SK-N-SH (cell line): ENCODE data around the gene MYBPH. TPM values are rescaled to one million over a fixed set of nuclear protein-coding genes. Genes with fewer than 3 reads are reported as not detected.
A peak's percentile ranks its signal among the peaks of the same experiment; 100 is the strongest.

Experiments
- CTCF ChIA-PET: fragments of 300-600, 350-600 bp; formaldehyde crosslinking; extraction: SDS; loops from one replicate; lab custom pipeline; 2021; lab: Yijun Ruan, JAX
- POLR2A ChIA-PET: fragments of 350-600 bp; sonication (Branson Sonifier 250); formaldehyde crosslinking; extraction: SDS; loops from one replicate; lab custom pipeline; 2020; ENCODE audit warnings: antibody characterized with exemption, inconsistent platforms; lab: Yijun Ruan, JAX
- DNase-seq: peaks from one replicate; pipeline ENCODE4 v3.0.0; 2012
- H2AFZ ChIP-seq: fragments of 200-600 bp; sonication (generic); 2 replicates; pipeline ENCODE4 v1.8.1; 2016; ENCODE audit warnings: antibody characterized with exemption, mild to moderate bottlenecking, low read depth
- H3F3A ChIP-seq: fragments of 200-600 bp; sonication (generic); replicated peaks from 2 replicates; pipeline ENCODE3; 2016; ENCODE audit warnings: antibody characterized with exemption, mild to moderate bottlenecking; ENCODE audit not compliant: insufficient read depth
- H3K27ac ChIP-seq, 2 experiments: fragments of 200-500 bp in 1 of 2; fragments of 200-600 bp in 1 of 2; sonication (Bioruptor generic) in 1 of 2; sonication (generic), shearing (Covaris generic) in 1 of 2; 2 replicates each; pipeline versions ENCODE4 v1.5.1 to v1.6.1; 2014 to 2016; ENCODE audit warnings: low read depth in 2 of 2, inconsistent platforms in 1 of 2, low read length in 1 of 2, mild to moderate bottlenecking in 1 of 2, mixed read lengths in 1 of 2
- H3K27me3 ChIP-seq: fragments of 200-600 bp; sonication (generic), shearing (Covaris generic); 2 replicates; pipeline ENCODE4 v1.6.1; 2016; ENCODE audit warnings: mixed run types; ENCODE audit not compliant: insufficient read depth
- H3K36me3 ChIP-seq, 2 experiments: fragments of 200-500 bp in 1 of 2; fragments of 200-600 bp in 1 of 2; sonication (Bioruptor generic) in 1 of 2; sonication (generic) in 1 of 2; replicated peaks in 1 of 2; 2 replicates each; pipeline versions ENCODE3 to v1.5.1; 2014 to 2016; ENCODE audit warnings: low read length in 1 of 2, mild to moderate bottlenecking in 1 of 2; ENCODE audit not compliant: insufficient read depth in 2 of 2, control insufficient read depth in 1 of 2
- H3K4me1 ChIP-seq, 2 experiments: fragments of 200-500 bp in 1 of 2; fragments of 200-600 bp in 1 of 2; sonication (Bioruptor generic) in 1 of 2; sonication (generic), shearing (Covaris generic) in 1 of 2; 2 replicates each; pipeline versions ENCODE4 v1.5.1 to v1.6.1; 2014 to 2016; ENCODE audit warnings: low read depth in 1 of 2, low read length in 1 of 2, mixed run types in 1 of 2; ENCODE audit not compliant: insufficient read depth in 2 of 2, control insufficient read depth in 1 of 2
- H3K4me2 ChIP-seq: fragments of 200-600 bp; sonication (generic), shearing (Covaris generic); 2 replicates; pipeline ENCODE4 v1.6.1; 2017; ENCODE audit warnings: mixed run types
- H3K4me3 ChIP-seq, 2 experiments: fragments of 200-500 bp in 1 of 2; fragments of 200-600 bp in 1 of 2; sonication (Bioruptor generic) in 1 of 2; sonication (generic), shearing (Covaris generic) in 1 of 2; 2 replicates each; pipeline versions ENCODE4 v1.5.1 to v1.8.1; 2014 to 2016; ENCODE audit warnings: low read depth in 2 of 2, inconsistent platforms in 1 of 2, low read length in 1 of 2, mild to moderate bottlenecking in 1 of 2, mixed read lengths in 1 of 2, moderate library complexity in 1 of 2
- H3K79me2 ChIP-seq: fragments of 200-600 bp; sonication (generic); 2 replicates; pipeline ENCODE4 v1.8.1; 2017; ENCODE audit warnings: mild to moderate bottlenecking; ENCODE audit not compliant: insufficient read depth
- H3K9ac ChIP-seq: fragments of 200-600 bp; sonication (generic); 2 replicates; pipeline ENCODE4 v1.6.1; 2017; ENCODE audit warnings: mixed run types
- H3K9me2 ChIP-seq: fragments of 200-600 bp; sonication (generic); 2 replicates; pipeline ENCODE4 v1.6.1; 2017; ENCODE audit warnings: mixed run types
- H3K9me3 ChIP-seq: fragments of 200-600 bp; sonication (generic); 2 replicates; pipeline ENCODE4 v1.6.1; 2017; ENCODE audit warnings: mixed run types, mild to moderate bottlenecking, moderate library complexity
- H4K20me1 ChIP-seq: fragments of 200-600 bp; sonication (generic); 2 replicates; pipeline ENCODE4 v1.6.1; 2017; ENCODE audit warnings: mild to moderate bottlenecking, mixed run types; ENCODE audit not compliant: insufficient read depth
- ELF1 ChIP-seq: IDR thresholded peaks from 2 replicates; pipeline ENCODE4 v1.4.0; 2012
- FOXJ3 ChIP-seq: sonication (generic); formaldehyde crosslinking; IDR thresholded peaks from 2 replicates; pipeline ENCODE4 v1.5.1; 2020; ENCODE audit warnings: mild to moderate bottlenecking, missing genetic modification reagents
- FOXM1 ChIP-seq: IDR thresholded peaks from 2 replicates; pipeline ENCODE4 v1.4.0; 2012; ENCODE audit warnings: low read depth, mild to moderate bottlenecking
- GABPA ChIP-seq: IDR thresholded peaks from 2 replicates; pipeline ENCODE4 v1.4.0; 2012; ENCODE audit warnings: low read depth, mild to moderate bottlenecking
- JUND ChIP-seq: IDR thresholded peaks from 2 replicates; pipeline ENCODE4 v1.4.0; 2012
- NFIC ChIP-seq: IDR thresholded peaks from 2 replicates; pipeline ENCODE4 v1.4.0; 2012; ENCODE audit warnings: borderline replicate concordance
- POLR2AphosphoS5 ChIP-seq: IDR thresholded peaks from 2 replicates; pipeline ENCODE4 v1.6.1; 2012; ENCODE audit warnings: low read depth, low read length
- RFX5 ChIP-seq: IDR thresholded peaks from 2 replicates; pipeline ENCODE4 v1.6.1; 2012; ENCODE audit warnings: mild to moderate bottlenecking, improper control_type of control experiment, low read length
- WGBS: methylation state at CpG from one replicate; pipeline ENCODE4 v1.1.6; 2017; ENCODE audit warnings: low lambda C conversion rate; 5-methylcytosine and 5-hydroxymethylcytosine counted together
- polyA plus RNA-seq, 3 experiments: library from polyadenylated mRNA; depleted of rRNA; stranded (reverse); fragments of >200 nt; gene quantifications; 2 replicates each; pipeline ENCODE4 v1.2.3, GENCODE V29; 2012
- TF ChIP-seq, protein P1 (sequence below): IDR thresholded peaks from 2 replicates; pipeline ENCODE4; 2012
- TF ChIP-seq, protein P2 (sequence below): fragments of 200-600 bp; sonication (generic); IDR thresholded peaks from 2 replicates; pipeline ENCODE4 v1.6.1; 2017; ENCODE audit warnings: antibody characterized with exemption, mild to moderate bottlenecking, moderate library complexity
- TF ChIP-seq, protein P3 (sequence below): IDR thresholded peaks from 2 replicates; pipeline ENCODE4 v1.4.0; 2012; ENCODE audit warnings: low read depth
- TF ChIP-seq, protein P4 (sequence below): IDR thresholded peaks from 2 replicates; pipeline ENCODE4 v1.4.0; 2012; ENCODE audit warnings: low read depth, borderline replicate concordance

The MYBPH gene
- polyA plus RNA-seq, 1 of the 3 experiments (the other 2 are of a cell fraction), result 0.12 TPM

DNA sequence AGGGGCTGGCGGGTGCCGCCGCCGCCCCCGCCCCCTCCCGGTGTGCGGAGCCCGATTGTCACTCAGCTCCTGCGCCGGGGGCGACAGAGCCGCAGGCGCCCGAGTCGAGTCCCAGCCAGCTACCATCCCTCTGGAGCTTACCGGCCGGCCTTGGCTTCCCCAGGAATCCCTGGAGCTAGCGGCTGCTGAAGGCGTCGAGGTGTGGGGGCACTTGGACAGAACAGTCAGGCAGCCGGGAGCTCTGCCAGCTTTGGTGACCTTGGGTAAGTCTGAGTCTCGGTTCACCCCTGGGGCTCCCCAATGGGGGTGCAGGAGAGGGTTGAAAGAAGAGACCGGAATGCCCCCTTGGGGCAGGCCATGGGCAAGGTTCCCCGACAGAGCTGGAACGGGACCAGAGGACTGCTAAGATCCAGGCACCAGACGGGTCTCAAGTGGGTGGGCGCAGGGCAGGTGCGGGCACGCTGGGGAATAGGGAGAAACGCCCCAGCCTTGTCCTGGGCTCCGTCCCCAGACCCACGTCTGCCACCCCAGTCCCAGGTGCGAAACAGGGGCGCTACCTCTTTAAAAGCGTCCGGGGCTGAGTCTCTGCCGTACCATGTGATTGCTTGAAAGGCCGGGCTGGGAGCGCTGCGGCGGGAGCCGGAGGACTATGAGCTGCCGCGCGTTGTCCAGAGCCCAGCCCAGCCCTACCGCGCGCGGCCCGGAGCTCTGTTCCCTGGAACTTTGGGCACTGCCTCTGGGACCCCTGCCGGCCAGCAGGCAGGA lies 47.8 kb downstream of the MYBPH start, which contains the start of gene ADORA1:
Gene ADORA1 (plus strand): TSS at position 61 of the 765 bp plus-strand sequence. CDS start 1,116 bp downstream, outside the sequence.
- H3K36me3 ChIP-seq, result no peaks in the 10 kb centered on the region
- ChIA-PET POLR2A (no interaction called here), CTCF (interaction anchor here (0.8 to 26.1 kb wide), 16 partner anchors 11 to 182 kb away, joined by 3 to 602 read pairs (median 6); partner anchors contain the start of gene MYBPH)
- H3K79me2 ChIP-seq, result no peaks in the 10 kb centered on the region
- no peaks in the 10 kb centered on the region for H3K9me3 ChIP-seq
- no peak within 1 kb of the TSS for H3K27ac ChIP-seq
- WGBS, result 20% methylated on average over 20 of the region's 51 CpGs
- H4K20me1 ChIP-seq, result no peaks in the 10 kb centered on the region
- H3K9ac ChIP-seq, result peak within 1 kb of the TSS; percentile 3; the same call in 1 of the 2 replicates
- H3K4me3 ChIP-seq, result peak within 1 kb of the TSS; percentile 48 to 55
- no peaks in the 10 kb centered on the region for H3K9me2 ChIP-seq
- H2AFZ ChIP-seq, result peak within 1 kb of the TSS; percentile 55; the same call in 1 of the 2 replicates
- peak within 1 kb of the TSS; percentile 54 for H3K4me2 ChIP-seq
- peaks cover 5% of the 10 kb centered on the region for H3F3A ChIP-seq
- DNase-seq, result peak; percentile 80
- no peaks in the 10 kb centered on the region; the same call in 1 of the 2 replicates for H3K27me3 ChIP-seq
- H3K4me1 ChIP-seq, result peaks cover 21 to 69% of the 10 kb centered on the region in 2 experiments
- TF ChIP-seq FOXM1 (no peak), NFIC (no peak), ELF1 (no peak), GABPA (no peak), RFX5 (no peak), FOXJ3 (CRISPR knock-in tag) (no peak), JUND (no peak), POLR2AphosphoS5 (no peak)
- TF ChIP-seq, protein P1, sequence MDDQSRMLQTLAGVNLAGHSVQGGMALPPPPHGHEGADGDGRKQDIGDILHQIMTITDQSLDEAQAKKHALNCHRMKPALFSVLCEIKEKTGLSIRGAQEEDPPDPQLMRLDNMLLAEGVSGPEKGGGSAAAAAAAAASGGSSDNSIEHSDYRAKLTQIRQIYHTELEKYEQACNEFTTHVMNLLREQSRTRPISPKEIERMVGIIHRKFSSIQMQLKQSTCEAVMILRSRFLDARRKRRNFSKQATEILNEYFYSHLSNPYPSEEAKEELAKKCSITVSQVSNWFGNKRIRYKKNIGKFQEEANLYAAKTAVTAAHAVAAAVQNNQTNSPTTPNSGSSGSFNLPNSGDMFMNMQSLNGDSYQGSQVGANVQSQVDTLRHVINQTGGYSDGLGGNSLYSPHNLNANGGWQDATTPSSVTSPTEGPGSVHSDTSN, result no peak
- TF ChIP-seq, protein P2, sequence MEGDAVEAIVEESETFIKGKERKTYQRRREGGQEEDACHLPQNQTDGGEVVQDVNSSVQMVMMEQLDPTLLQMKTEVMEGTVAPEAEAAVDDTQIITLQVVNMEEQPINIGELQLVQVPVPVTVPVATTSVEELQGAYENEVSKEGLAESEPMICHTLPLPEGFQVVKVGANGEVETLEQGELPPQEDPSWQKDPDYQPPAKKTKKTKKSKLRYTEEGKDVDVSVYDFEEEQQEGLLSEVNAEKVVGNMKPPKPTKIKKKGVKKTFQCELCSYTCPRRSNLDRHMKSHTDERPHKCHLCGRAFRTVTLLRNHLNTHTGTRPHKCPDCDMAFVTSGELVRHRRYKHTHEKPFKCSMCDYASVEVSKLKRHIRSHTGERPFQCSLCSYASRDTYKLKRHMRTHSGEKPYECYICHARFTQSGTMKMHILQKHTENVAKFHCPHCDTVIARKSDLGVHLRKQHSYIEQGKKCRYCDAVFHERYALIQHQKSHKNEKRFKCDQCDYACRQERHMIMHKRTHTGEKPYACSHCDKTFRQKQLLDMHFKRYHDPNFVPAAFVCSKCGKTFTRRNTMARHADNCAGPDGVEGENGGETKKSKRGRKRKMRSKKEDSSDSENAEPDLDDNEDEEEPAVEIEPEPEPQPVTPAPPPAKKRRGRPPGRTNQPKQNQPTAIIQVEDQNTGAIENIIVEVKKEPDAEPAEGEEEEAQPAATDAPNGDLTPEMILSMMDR, result peak; percentile 28; the same call in 1 of the 2 replicates
- TF ChIP-seq, protein P3, sequence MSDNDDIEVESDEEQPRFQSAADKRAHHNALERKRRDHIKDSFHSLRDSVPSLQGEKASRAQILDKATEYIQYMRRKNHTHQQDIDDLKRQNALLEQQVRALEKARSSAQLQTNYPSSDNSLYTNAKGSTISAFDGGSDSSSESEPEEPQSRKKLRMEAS, result peak; percentile 68; the same call in 1 of the 2 replicates
- TF ChIP-seq, protein P4, sequence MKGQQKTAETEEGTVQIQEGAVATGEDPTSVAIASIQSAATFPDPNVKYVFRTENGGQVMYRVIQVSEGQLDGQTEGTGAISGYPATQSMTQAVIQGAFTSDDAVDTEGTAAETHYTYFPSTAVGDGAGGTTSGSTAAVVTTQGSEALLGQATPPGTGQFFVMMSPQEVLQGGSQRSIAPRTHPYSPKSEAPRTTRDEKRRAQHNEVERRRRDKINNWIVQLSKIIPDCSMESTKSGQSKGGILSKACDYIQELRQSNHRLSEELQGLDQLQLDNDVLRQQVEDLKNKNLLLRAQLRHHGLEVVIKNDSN, result peak; percentile 71
- TF ChIP-seq, all 33 proteins: peak for 3
